ENCODE measurements around the gene UBAP1L. TPM values are rescaled to one million over a fixed set of nuclear protein-coding genes. Genes with fewer than 3 reads are reported as not detected.

The UBAP1L gene
- total and polyA plus RNA-seq, 2 of the 4 experiments (the other 2 are of a cell fraction), result 0.36 to 1.1 TPM

- BruUV-seq (replicated peaks), result no TSS peak
- no peak overlapping the region for H3K27ac ChIP-seq (ENCODE audit: insufficient read depth, low read length)
- peaks cover 26 to 58% of the 10 kb centered on the region in 2 experiments for H3K79me1 ChIP-seq (ENCODE audit: low read depth in 1 of 2, low read length in 2 of 2)
- dilution Hi-C loops (cut with HindIII; ENCODE audit: low sequenced_read_pairs, unreplicated experiment) (no loop called here), intact Hi-C loops (cut with micrococcal nuclease) (no loop called here), in situ Hi-C loops (cut with MboI; ENCODE audit: low sequenced_read_pairs) (no loop called here)
- H4K20me1 ChIP-seq (ENCODE audit: insufficient read depth, low read length), result peaks cover 24% of the 10 kb centered on the region; the same call in 1 of the 2 replicates
- H4K91ac ChIP-seq (ENCODE audit: insufficient read depth, low read depth, low read length), result no peak overlapping the region
- H2AK5ac ChIP-seq (ENCODE audit: low read depth, low read length), result no peak overlapping the region
- no peak overlapping the region for H2BK15ac ChIP-seq (ENCODE audit: low read depth, low read length)
- H3K9me3 ChIP-seq (ENCODE audit: control insufficient read depth, insufficient read depth, low read length), result no peaks in the 10 kb centered on the region
- no peak overlapping the region for H3K56ac ChIP-seq (ENCODE audit: extremely low read depth, insufficient read depth, low read length)
- no peak overlapping the region for H3K4me2 ChIP-seq (ENCODE audit: low read depth, low read length)
- ATAC-seq (ENCODE audit: low read depth), result no peak
- peak overlapping the region; percentile 28; the same call in 1 of the 2 replicates for H3K23ac ChIP-seq (ENCODE audit: low read depth, low read length)
- peaks cover 3% of the 10 kb centered on the region for H3K4me1 ChIP-seq (ENCODE audit: control insufficient read depth, insufficient read depth, low read length)
- H3K4ac ChIP-seq (ENCODE audit: low read depth, low read length), result no peak overlapping the region
- H3K27me3 ChIP-seq (ENCODE audit: control insufficient read depth, insufficient read depth, low read length), result no peaks in the 10 kb centered on the region
- ChIA-PET POLR2A (ENCODE audit: unreplicated experiment) (no interaction called here), CTCF (no interaction called here)
- H2AFZ ChIP-seq (replicated peaks; ENCODE audit: low read length, poor library complexity), result no peak overlapping the region
- peaks cover 27% of the 10 kb centered on the region for H3K36me3 ChIP-seq (ENCODE audit: control insufficient read depth, insufficient read depth, low read length)
- H3K14ac ChIP-seq (replicated peaks; ENCODE audit: low read depth, low read length), result no peak overlapping the region
- no peak for DNase-seq
- H3K9ac ChIP-seq (ENCODE audit: low read depth, low read length), result no peak overlapping the region
- H2BK20ac ChIP-seq (ENCODE audit: low read depth, low read length), result no peak overlapping the region
- TF ChIP-seq ELK1 (IDR thresholded peaks at IDR 0.05; ENCODE audit: borderline replicate concordance, low read depth, low read length) (no peak), NFE2L2 (IDR thresholded peaks at IDR 0.05; ENCODE audit: low read depth, low read length) (no peak), SMC3 (IDR thresholded peaks at IDR 0.05; ENCODE audit: low read depth, low read length) (no peak), RAD21 (IDR thresholded peaks at IDR 0.05; ENCODE audit: low read length) (no peak), MAZ (IDR thresholded peaks at IDR 0.05; ENCODE audit: borderline replicate concordance, low read depth, low read length) (no peak), CTCF (conservative IDR thresholded peaks at IDR 0.05; ENCODE audit: low read depth, low read length) (no peak), RFX5 (IDR thresholded peaks at IDR 0.05; ENCODE audit: low read depth, low read length) (no peak), MXI1 (IDR thresholded peaks at IDR 0.05; ENCODE audit: borderline replicate concordance, low read depth, low read length) (no peak), RCOR1 (IDR thresholded peaks at IDR 0.05; ENCODE audit: insufficient replicate concordance, low read length) (no peak), USF2 (IDR thresholded peaks at IDR 0.05; ENCODE audit: low read depth, low read length) (no peak), CEBPB (IDR thresholded peaks at IDR 0.05; ENCODE audit: low read depth, low read length) (no peak), POLR2A (IDR thresholded peaks at IDR 0.05; ENCODE audit: low read depth, low read length) (no peak), FOS (IDR thresholded peaks at IDR 0.05; ENCODE audit: low read depth, low read length) (no peak), CHD1 (IDR thresholded peaks at IDR 0.05; ENCODE audit: low read depth, low read length) (no peak), MAFK (IDR thresholded peaks at IDR 0.05; ENCODE audit: low read depth, low read length) (no peak), BHLHE40 (IDR thresholded peaks at IDR 0.05; ENCODE audit: low read depth, low read length) (no peak)
- H4K5ac ChIP-seq (ENCODE audit: low read depth, low read length), result no peak overlapping the region
- H3K9me1 ChIP-seq (ENCODE audit: insufficient read depth, low read length), result no peaks in the 10 kb centered on the region; the same call in 1 of the 2 replicates
- no peak overlapping the region for H2AK9ac ChIP-seq (replicated peaks; ENCODE audit: low read depth, low read length, poor library complexity)
- 90% methylated on average over 2 of the region's 5 CpGs; no CpG with 5 or more reads in 1 of the 2 experiments for WGBS, 2 experiments (ENCODE audit: extremely low coverage in 2 of 2, insufficient read length in 1 of 2)
- no peak overlapping the region for H2BK120ac ChIP-seq (ENCODE audit: low read depth, low read length)
- no peak overlapping the region for H3K4me3 ChIP-seq (ENCODE audit: insufficient read depth, low read depth, low read length)
- no peak overlapping the region for H3K18ac ChIP-seq (ENCODE audit: low read depth, low read length)
- H4K8ac ChIP-seq (ENCODE audit: low read depth in 2 of 2, low read length in 2 of 2), result no peak overlapping the region
- no peak overlapping the region for H2BK5ac ChIP-seq (ENCODE audit: low read depth, low read length, poor library complexity, severe bottlenecking)
Observed at GRCh38 chr15:65130941-65131340, 15.9 kb upstream of the UBAP1L start.
